ENCODE data around the gene STX8.

STX8 gene

DNA sequence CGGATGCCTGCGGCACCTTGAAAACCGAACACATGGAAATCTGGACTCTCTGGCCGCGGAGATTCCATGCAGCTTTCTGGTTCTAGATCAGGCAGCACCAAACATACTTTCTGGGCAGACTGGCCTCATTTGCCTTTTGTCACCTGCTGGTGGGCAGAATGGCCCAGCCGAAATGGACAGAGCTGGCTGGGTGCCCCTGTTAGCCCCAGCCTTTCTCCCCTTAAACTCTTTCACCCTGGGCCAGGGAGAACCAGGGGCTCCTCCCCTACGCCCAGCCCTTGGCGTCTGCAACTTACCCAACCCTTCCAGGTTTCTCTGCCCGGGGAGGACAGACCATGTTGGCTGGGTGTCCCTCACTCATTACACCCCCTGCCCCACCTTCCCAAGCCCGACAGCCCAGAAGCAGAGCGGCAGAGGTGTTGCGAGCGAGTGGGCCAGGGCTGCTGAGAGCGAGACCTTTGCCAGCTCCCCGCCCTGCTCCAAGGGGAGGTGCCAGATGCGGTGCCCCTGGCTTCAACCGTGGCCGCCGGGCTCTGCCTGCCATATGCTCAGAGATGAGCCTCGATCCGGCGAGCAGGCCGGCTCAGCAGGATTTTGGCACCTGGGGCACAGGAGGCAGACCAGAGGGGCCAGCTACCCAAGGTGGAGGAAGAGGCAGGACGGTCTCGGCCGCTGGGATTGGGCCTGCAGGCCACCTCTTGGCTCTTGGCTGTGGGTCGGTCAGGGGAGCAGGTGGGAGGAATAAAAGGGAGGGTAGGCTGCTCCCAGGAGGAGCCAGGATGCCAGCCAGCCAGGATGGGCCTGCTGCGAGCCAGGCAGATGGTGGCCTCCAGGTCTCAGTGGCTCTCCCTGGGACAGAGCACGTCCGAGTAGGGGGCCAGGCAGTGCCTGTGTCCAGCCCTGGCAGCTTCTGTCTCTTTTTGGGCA is 363.0 kb downstream of the STX8 start:
- DNase-seq (ENCODE audit: low read depth), result no peak
- TF ChIP-seq CTCF (conservative IDR thresholded peaks at IDR 0.05; ENCODE audit: low read length), result no peak
- no peak overlapping the region for H3K4me3 ChIP-seq (ENCODE audit: low read length)

DNA sequence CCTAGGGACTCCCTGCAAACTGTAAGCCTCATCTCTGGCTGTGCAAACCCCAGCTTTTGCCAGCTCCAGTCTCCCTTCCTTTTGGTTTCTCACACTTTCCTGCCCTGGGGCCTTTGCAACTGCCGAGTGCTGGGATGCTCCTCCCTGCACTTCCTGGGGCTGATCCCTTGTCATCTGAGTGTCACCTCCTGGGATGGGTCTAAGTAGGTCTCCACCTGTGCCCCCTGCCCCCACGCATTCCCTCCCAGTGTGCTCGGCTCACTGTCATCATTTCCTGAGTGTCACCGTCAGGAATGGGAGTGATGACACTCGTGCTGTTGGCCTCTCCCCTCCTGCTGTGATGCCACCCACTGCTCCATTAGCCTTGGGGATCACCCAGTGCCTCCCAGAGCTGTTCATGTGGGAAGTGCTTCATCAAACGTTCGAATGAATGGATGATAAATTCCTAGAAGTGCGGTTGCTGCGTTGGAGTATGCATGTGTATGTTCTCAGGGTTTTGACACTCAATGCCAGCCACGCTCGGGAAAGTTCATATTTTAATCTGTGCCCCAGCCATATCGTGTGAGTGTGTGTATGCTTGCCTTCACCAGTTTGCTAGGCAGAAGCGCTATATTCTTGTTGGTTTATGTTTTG is 364.4 kb downstream of the STX8 start:
- no peak for DNase-seq (ENCODE audit: low read depth)
- no peak overlapping the region for H3K4me3 ChIP-seq (ENCODE audit: low read length)
- no peak for TF ChIP-seq CTCF (conservative IDR thresholded peaks at IDR 0.05; ENCODE audit: low read length)

DNA sequence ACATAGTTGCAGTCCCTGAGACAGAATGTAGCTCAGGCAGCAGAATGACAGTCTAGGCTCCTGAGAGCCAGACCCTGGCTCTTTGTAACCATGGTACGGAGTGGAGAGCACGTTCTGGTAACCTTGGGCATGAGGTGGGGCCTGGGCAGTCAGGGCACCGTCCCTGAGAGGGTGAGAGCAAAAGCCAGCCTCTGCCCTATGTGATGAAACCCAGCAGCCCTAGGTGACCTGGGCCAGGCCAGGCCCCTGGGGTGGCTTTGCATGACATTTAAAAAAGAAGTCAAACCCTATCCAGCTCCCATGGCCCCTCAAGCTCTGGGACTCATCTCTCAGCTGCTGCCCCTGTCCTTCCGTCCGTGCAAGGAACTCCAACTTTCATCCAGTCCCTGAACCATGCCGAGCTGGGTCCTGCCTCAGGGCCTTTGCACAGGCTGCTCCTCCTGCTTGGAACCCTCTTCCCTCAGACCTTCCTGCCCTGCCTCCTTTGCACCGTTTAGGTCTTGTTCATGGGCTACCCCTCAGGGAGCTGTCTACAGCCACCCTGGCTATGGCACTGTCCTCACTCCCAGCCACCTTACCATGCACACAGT is 365.7 kb downstream of the STX8 start:
- TF ChIP-seq CTCF (conservative IDR thresholded peaks at IDR 0.05; ENCODE audit: low read length), result no peak
- no peak for DNase-seq (ENCODE audit: low read depth)

GRCh38 chr17:9209347-9209746 is 366.3 kb downstream of the STX8 start:
- no peak for TF ChIP-seq CTCF (conservative IDR thresholded peaks at IDR 0.05; ENCODE audit: low read length)
- no peak for DNase-seq (ENCODE audit: low read depth)

More for the DNA sequence above, 365.7 kb downstream of the STX8 start:
- H3K4me3 ChIP-seq (ENCODE audit: low read length), result no peak overlapping the region

DNA sequence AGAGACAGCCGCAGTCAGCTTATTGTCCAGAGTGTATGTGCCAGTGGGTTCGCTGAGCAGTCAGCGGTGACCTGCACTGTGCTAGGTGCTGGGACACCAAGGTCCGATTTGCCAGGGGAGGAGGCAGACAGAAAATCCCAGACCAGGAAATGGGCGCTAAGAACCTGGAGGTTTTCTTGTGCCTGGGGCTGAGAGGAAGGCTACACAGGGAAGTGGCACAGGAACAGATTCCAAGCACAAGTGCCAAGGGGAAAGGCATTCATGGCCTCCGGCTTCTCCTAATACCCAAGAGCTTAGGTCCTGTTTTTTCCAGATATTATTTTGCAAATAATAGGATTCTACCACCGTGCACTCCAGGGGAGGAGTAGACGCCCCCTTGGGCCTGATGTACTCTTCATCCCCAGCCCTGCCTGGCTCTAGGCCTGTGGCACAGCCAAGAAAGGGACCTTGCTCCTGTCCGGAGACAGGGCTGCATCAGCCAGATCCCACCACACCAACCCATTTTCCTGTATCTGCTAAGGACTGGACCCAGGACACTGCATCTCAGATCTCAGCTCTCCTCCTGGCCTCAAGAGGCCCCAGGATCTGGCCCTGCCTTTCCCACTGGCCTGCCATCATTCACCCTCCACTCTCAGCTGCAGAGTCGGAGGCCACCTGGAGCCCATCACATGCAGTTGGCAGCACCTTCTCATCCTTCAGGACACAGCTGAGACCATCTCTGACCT is 367.1 kb downstream of the STX8 start:
- no peak overlapping the region for H3K4me3 ChIP-seq (ENCODE audit: low read length)
- no peak for TF ChIP-seq CTCF (conservative IDR thresholded peaks at IDR 0.05; ENCODE audit: low read length)
- DNase-seq (ENCODE audit: low read depth), result no peak

More at GRCh38 chr17:9209347-9209746, 366.3 kb downstream of the STX8 start:
- H3K4me3 ChIP-seq (ENCODE audit: low read length), result no peak overlapping the region

- DNase-seq (ENCODE audit: low read depth), result no peak
- TF ChIP-seq CTCF (conservative IDR thresholded peaks at IDR 0.05; ENCODE audit: low read length), result no peak
- no peak overlapping the region for H3K4me3 ChIP-seq (ENCODE audit: low read length)
Measured at GRCh38 chr17:9206741-9207332, 368.8 kb downstream of the STX8 start.
